22Rv1 (cell line): ENCODE data around the gene OR4K1.

Experiments
- ZFX ChIP-seq: fragments of 450-650 bp; IDR thresholded peaks from 2 replicates; pipeline ENCODE4 v1.6.1; 2017; ENCODE audit warnings: antibody characterized with exemption, borderline replicate concordance
- TF ChIP-seq, protein P1 (sequence below): fragments of 450-650 bp; IDR thresholded peaks from 2 replicates; pipeline ENCODE4 v1.5.1; 2017; ENCODE audit warnings: mild to moderate bottlenecking

DNA sequence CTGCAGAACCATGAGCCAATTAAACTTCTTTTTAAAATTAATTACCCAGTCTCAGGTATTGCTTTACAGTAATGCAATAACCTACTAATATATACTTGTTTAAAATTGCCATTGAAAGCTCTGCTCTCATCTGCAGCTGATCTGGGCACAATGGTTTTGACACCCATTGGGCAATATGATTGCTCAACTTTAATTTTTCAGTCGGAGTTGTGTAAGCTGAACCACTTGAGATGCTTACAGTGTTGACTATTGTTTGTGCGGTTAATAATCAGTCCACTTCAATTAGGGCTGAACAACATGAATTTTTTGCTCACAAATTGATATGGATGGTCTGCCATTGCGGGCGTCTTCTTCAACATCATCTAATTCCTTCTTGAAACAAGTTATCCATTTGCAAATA, 28.3 kb upstream of the OR4K1 start:
- TF ChIP-seq, protein P1, sequence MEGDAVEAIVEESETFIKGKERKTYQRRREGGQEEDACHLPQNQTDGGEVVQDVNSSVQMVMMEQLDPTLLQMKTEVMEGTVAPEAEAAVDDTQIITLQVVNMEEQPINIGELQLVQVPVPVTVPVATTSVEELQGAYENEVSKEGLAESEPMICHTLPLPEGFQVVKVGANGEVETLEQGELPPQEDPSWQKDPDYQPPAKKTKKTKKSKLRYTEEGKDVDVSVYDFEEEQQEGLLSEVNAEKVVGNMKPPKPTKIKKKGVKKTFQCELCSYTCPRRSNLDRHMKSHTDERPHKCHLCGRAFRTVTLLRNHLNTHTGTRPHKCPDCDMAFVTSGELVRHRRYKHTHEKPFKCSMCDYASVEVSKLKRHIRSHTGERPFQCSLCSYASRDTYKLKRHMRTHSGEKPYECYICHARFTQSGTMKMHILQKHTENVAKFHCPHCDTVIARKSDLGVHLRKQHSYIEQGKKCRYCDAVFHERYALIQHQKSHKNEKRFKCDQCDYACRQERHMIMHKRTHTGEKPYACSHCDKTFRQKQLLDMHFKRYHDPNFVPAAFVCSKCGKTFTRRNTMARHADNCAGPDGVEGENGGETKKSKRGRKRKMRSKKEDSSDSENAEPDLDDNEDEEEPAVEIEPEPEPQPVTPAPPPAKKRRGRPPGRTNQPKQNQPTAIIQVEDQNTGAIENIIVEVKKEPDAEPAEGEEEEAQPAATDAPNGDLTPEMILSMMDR, result no peak
- TF ChIP-seq ZFX, result no peak
